KG1 (cell line): ENCODE data around the gene CDC14B.

ENCODE experiments used
- DNase-seq: peaks from one replicate; lab custom pipeline; 2025; lab: John Stamatoyannopoulos, UW

CDC14B gene

DNA sequence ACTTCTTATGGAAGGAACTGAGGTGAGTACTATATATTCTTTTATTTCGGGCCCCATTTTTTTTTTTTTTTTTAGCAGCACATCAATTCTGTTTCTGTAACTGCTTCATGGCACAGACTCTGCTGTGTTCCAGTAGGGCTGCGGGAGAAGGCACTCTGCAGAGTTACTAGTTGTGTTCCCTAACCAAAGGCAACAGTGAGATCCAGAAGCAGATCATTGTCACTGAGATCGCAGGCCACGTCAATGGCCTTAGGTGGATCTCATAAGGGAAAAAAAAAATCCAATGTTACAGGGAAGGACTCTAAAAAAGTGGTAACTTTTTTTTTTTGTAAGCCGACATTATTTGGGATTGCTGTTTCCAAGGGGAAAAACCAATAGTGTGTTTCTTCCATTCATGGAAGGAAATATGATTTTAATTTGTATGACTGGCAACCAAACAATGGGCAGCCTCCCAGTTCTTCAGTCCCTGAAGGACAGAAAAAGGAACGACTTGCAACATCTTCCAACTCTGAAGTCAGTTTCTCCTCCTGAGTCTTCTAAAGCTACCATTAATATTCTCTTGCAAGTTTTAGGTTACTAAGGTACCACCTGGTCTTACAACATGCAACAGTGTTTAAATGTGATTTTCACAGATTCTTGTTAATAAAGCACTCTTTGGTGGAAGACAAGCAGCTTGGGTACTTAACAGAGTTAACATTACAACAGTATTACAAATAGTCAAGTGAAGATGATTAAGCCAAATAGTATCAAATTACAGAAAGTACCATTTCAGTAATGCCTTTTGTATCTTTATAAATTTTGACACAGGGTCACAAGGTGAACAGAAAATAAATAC, 116.9 kb downstream of the CDC14B start:
- no peak for DNase-seq

DNA sequence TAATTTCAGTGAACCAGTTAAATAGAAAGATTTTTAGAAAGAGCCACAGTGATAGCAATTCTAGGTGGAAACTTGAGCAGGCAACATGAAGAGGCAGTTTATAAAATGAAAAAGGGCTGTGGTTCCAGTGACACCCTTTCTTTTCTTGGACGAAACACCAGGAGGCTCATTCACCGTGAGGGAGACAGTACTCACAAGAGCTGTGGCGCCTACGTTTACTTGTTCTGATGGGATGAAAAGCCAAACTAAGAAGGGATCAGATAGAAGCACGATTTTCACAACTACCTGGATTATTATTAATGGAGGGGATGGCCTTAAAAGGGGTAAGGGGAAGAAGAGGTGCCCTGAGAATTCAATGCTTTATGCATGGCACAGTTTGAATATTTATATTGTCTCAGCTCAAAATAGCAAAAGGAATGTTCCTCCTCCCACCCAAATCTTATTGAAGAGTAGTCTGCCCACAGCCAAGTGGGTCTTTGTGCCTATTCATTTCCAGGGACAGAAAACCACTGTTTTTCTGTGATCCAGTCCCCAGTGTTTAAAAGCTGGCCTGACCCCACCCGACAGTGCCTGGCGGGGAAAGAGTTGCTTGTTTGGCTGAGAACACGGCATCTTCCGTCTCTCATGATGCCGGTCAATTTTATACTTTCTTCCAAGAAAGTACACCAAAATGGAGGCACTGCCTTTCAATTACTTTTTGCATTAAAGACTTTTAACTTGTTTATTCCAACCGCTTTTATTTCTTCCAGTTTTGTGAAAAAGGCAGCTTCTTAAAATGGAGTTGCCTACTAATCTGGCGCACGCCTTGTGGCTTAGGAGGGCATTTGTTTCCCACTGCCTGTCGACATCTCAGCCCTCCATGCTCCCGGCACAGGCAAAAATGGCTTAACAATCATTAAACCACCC, 117.8 kb downstream of the CDC14B start:
- no peak for DNase-seq

DNA sequence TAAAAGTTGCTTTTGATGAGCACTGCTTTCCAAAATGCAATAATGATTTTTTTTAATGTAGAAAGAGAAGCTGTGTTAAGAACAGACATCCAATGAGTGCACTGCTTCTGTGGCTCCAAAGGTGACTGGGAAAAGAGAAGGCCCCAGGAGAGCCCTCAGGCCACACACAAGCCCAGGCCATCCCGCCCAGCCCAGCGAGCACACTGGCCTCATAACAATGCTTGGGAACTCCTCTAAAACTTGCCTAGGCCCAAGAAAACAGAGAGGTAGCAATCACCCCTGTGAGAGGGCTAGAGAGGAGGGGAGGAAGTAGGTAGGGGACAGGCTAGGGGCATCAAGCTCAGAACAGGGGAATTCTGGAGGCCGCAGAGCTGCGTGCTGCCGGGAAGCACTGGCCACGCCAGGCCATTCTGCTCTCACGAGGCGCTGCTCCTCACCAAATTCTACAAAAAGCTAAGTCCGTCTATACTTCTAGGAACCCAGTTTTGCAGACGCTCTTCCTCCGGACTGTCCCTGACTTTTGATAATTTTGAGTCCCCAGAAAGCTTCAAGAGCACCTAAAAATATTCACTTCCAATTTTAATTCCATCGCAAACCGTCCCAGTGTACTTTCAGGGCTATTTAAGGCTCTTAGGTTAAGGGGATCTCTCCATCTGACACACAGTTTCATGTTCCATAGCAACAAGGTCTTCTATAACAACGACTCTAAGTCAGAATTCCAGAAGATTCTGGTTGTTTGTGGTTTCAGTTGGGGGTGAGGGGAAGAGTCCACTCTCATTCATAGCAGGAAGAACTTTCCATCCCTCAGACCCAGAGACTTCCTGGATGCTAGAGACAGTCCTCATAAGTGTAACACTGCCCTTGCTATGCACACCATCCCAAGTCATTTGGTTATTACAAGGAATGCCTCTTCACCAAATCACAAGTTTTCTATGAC, 118.7 kb downstream of the CDC14B start:
- DNase-seq, result no peak

DNA sequence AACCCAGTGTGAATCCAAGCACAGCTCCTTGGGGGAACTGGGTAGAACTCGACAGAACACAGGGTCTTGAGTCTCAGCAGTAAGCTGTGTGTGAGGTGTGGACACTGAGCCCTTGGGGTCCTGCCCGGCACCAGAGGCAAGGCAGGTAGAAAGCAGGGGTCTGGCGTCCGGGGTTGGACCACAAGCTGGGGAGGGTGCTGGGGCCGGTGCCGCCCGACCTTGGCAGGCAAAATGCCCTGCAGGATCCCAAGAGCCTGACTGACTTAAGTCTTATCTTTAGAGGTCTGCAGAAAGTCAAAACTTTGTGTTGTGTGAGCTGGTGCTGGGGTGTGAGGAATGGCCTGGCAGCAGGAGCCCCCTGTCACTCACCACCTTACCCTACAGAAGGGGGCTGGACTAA, 120.4 kb downstream of the CDC14B start:
- DNase-seq, result no peak

DNA sequence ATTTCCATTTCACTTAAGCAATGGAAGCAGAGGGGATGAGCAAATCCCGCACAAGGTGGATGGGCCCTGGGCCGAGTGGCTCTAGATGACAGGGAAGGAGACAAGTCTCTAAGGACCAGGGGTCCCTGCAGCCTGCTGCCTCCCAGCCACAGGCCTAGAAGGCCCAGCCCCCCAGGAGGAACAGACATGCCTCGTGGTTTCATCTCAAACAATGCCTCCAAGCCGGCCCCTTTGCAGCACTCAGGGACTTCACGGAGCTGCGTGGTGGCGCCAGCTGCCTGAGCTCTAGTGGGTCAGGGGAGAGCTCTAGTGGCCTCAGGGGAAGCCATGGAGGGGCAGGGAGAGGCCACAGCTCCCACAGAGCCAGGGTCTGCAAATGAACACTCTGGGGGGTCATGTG, 120.8 kb downstream of the CDC14B start:
- DNase-seq, result no peak

DNA sequence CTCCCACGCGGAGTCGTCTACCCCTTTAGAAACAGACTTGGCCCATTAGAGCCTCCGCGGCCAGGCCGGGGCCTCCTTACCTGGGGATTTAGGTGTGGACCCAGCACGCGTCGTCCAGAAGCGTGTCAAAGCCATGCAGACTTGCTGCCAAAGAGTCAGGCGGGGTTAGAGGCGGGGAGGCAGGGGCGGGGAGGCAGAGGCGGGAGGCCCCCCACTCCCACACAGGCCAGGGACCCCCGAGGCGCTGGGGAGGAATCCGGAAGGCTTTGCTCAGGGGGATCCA, 122.6 kb downstream of the CDC14B start:
- no peak for DNase-seq

DNA sequence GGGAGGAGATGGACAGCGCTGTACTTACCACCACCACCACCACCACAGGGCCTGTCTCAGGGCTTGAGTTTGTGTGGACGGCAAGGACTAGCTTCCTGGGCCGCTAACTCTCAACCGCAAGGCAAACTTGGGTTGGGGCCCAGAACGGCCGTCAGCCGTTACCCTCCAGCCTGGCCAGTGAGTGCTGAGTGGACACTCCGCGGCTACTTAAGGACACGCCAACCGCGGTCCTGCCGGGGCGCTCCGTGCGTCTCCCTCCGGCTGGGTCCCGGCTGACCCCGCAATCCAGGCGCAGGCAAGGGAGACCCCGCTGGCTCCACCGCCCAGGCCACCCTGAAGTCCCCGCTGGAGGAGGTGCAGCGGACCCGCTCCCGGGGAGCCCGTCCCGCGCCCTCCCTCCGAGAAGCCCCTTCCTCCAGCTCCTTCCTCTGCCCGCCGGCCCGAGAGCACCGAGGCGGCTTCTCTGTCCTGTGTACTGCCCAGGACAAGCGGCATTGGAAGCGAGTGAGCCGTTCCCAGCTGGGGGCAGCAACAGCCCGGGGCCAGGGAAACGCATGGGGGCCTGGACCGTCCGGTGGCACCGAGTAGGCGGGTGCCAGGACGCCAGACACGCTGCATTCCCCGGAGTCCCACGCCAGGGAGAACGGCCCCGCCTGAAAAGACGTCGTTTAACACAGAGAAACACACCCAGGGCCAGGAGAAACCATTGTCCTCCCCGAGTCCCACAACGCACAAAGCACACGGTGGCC, 123.1 kb downstream of the CDC14B start:
- no peak for DNase-seq

DNA sequence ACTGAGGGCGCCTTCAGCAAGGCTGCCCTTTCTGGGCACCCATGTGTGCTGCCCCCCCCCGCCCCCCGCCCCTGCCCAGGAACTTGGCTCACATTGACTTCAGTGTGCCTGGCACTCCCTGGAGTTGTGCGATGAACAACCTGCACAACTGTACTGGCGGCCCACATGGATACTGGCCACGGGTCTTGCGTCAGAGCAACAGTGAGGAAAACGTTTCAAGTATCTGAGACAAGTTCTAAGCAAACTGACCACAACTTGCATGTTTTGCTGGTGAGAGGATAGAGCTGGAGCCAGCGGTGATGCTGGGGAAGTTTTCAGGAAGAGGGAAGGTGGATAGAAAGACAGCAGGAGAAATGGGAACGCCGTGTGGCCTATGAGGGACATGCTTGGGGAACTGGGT, 124.3 kb downstream of the CDC14B start:
- DNase-seq, result no peak

DNA sequence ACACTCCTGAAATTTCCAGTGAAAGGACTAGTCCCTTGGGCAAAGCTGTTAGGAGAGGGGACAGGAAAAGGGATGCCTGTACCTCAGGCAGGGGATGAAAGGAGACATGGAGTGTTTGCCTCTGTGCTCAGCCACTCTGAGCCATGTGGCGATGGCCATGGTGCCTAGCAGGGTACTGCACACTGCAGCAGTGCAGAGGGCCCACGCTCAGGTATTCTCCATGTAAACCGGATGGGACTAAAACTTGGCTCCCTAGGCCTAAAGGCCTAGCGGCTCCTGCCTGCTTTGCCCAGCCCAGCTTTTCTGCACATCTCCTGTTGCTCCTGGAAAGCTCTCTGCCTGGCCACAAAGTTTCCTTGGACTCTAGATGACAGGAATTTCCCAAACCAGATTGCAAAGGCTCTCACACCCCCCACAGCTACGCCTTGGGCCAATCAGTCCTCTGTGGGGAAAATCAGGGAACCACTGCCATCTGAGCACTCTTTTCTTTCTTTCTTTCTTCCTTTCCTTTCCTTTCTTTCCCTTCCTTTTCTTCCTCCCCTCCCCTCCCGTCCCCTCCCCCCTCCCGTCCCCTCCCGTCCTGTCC, 125.3 kb downstream of the CDC14B start:
- DNase-seq, result no peak

DNA sequence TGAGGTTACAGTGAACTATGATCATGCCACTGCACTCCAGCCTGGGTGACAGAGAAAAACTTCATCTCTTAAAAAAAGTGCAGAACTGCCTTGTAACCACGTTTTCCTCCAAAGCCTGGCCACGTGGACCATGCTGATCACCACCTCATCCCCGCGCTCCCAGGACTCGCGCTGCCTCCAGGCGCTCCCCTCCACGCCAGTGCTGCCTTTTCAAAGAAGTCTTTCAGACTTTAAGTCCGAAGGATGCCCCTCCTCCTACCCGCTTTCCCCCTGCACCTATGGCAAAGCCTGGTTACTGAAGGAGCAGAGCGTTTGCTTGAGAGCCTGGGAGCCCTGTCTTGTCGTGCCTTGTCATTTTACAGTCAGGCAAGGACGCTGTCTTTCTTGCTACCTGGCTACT, 125.9 kb downstream of the CDC14B start:
- DNase-seq, result no peak

DNA sequence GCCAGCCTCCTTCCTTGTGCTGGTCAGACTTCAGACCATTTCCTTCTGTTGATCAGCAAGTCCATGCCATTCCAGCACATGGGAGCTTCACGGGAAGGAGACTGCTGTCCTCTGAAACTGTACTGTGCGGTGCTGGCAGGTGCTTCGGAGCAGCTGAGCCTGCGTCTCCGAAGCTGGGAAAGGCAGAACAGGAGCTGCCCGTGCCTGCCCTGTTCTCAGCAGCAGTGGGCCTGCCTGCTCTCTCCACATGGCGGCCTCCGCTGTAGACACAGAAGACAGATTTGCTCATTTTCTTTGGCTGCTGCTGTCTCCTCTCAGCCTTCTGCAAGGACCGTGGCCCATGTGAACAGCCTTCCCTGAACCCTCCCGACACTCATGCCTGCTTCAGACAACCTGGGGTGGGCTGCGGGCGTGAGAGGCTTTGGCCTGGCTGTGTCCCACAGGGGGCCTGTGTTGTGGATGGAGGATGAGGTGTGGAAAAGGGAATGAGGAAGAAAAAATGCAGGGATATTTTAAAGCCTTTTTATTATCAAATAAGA, 126.6 kb downstream of the CDC14B start:
- no peak for DNase-seq

DNA sequence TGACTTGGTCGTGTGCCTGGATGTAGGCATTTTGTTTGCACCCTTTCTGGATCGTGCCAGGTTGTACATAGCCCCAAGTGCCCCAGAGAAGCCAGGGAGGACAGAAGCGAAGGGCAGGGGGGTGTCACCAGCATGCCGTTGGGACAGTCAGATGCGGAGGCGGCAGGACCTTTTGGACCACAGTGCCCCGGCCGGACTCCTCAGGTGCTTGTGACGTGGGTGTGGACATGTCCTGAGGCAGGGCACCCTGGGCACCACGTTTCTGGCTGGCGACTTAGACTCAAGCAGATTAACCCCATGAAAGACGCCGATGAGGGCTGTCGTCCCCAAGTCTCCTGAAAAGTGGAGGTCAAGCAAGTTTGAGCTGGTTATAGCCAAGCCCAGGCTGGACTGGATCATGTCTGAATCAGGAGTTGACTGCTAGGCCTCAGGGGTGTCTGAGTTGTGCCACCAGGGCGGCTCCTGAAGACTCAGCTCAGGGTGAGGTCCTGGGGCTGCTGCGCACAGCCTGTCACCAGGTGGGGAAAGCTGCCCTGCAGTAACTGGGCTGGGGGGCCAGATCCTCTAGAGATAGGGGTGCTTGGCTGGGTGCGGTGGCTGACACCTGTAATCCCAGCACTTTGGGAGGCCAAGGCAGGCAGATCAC, 127.6 kb downstream of the CDC14B start:
- no peak for DNase-seq

DNA sequence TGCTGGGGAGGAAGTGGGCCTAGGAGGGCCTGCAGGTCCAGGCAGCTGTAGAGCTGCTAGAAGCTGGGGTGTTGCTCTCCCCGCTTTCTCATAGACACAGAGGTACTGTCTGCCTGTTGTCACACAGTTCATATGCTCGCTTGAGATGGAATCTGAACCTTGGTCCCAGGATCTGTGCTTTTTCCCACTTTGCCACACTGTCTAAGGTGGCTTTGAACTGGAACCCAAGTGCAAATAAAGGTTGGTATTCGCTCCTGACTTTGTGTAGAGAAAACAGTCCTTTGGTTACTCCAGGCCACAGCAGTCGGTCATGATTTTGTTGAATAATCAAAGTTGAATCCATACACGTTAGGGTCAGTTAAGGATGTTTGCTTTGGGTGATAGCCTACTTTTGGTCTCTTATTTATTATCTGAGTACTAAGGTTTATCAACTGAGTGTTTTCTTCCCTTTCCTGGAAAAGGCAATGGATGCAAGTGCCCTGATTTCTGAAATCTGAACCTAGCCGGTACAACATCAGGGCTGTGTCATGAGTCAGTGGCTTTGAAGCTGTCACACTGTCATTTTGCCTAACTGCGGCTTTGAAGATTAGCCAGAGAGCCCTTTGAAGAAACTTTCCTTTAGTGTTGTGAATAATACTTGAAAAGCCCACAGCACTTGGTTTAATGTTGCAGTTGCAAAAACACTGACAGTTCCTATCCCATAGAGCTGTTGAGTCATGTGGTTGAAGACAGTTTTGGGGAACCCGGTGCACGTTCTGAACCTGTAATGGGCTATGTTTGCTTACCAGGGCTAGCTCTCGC, 128.4 kb downstream of the CDC14B start:
- DNase-seq, result no peak

DNA sequence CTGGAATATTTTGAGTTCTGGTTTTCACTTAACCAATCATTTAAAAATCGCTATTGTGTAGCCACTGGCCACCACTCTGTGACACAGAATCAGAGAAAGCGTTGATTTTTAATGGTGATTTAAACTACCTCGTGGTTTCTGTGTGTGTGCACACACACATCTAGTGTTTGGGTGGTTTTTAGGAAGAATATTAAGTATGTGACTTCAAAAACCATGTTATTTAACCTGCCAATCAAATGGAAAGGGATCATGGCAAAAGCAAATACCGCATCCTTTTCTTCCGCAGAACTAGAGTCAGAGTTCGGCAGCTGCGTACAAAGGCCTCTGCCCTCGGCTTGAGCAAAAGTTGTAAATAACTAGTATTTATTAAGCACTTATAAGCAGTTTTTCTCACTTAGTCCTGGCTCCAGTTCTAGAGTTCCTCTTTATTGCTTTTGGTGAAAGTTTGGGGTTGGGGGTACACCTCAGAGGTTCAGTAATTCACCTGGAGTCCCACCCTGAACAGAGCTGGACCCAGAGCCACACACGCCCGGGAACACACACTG, 129.0 kb downstream of the CDC14B start:
- no peak for DNase-seq

DNA sequence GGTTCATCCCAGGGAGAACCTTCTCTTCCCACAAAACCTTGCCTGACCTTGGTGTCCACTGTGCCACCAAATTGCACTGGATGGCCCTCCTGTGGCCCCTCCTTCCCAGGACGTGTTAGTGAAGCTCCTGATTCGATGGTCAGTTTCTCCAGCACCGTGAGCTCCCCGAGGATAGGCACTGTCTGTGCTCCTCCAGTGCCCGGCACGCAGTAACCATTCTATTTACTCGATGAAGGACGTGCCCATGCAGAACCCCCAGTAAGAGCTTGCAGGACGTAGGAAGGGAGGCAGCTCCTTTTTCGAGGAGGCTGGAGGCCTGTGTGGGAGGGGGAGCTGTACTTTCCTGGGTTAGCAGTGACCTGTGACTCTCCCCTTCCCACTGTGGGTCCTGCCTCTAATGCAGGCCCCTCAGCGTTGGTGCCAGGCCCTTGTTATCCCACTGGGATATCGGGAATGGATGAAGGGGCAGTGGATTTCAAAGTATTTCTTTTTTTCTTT, 130.1 kb downstream of the CDC14B start:
- no peak for DNase-seq

DNA sequence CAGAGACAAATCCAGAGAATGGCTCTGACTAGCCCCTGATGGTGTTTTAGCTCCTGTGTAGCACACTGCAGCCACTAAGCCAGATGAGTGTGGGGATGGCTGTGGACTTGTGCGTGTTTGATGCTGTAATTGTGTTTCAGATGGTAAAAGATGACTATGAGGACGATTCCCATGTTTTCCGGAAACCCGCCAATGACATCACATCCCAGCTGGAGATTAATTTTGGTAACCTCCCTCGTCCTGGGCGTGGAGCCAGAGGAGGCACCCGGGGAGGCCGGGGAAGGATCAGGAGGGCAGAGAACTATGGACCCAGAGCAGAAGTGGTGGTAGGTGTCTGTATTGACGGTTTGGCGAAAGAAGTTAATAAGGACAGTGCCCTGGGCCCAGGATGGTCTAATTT, 131.7 kb downstream of the CDC14B start:
- no peak for DNase-seq

DNA sequence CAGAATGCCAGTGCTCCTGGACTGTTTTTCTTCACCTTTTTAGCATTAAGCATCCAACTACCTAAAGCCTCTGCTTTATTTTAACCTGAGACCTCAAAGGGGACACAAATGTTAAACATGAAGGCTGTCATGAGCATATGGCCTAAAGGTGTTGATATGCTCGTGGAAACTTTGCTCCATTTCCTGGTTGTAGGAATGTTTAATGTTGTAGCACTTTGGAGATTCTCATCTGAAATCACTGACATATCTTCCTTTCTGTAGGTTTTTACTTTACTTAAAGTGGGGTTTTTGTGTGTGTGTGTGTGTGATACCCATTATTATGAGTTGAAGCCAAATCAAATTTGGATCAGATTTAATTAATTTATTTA, 132.6 kb downstream of the CDC14B start:
- DNase-seq, result no peak

DNA sequence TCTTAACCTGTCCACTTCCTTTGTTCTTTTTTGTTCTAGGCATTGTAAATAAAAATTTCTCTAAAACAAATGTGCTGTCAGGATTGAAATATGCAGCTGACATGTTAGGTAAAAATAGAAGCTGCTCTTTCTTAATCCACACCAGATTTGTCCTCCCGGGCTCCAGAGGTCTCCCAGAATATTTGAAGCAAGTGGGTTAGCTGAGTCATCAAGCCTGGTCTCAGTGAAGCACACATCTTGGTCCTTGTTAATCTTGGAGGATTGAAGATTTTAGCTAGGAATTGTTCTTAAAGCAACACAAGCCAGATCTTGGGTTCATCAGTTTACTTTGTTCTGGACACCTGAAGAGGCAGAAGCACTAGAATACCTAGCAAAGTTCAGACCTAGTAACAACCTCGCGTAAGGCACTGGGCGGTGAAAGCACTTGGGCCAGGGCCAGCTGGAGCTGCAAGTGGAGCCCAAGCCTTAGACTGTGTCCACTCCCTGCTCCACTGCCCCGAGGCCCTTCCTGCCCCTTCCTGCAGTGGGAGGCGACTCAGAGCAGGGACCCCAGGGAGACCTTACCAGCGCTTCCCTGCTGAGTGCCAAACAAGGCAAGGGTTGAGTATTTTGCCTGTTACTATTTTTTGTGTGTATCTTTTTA, 133.1 kb downstream of the CDC14B start:
- no peak for DNase-seq

DNA sequence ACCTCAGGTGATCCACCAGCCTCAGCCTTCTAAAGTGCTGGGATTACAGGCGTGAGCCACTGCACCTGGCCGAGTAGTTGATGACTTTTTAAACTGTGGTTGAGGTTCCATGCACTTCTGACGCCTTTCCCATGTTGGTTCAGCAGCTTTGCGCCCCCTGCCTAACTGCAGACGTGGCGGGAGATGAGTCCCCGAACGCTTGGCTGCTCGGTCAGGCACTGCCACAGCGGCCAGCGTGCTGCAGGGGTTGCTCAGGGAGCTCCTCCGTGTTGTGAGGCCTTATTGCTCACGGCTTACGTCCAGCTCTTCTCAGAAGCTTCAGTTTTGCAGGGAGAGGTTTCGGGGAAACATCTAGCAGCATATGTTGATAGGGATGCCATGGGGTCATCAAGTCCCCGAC, 134.4 kb downstream of the CDC14B start:
- DNase-seq, result no peak
